Measurements from ENCODE around the gene FOXE1. TPM values are rescaled to one million over a fixed set of nuclear protein-coding genes. Genes with fewer than 3 reads are reported as not detected.

FOXE1 gene
- total and polyA plus RNA-seq, 2 of the 13 experiments (the other 11 are each of a cell fraction or from before 2014, with no cell fraction given): not detected

DNA sequence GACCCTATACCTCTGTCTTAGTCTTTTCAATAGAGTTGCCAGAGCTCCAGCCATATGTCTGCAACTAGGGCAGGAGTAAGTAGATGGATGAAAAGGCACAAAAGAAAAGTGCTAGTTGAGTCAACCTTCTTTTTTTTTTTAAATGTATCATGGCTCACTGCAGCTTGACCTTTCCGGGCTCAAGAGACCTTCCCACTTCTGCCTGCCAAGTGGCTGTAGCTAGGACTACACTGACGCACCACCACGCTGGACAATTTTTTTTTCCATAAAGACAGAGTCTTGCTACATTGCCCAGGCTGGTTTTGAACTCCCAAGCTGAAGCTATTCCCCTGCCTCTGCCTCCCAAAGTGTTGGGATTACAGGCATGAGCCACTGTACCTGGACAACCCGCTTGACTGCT is 27.3 kb downstream of the FOXE1 start:
- no peak for TF ChIP-seq MAZ (IDR thresholded peaks at IDR 0.05; ENCODE audit: borderline replicate concordance, low read depth, low read length)
- no peak for TF ChIP-seq MAZ (CRISPR knock-in tag; IDR thresholded peaks at IDR 0.05; ENCODE audit: low read depth)
- no peak for TF ChIP-seq MBNL3 (CRISPR knock-in tag; conservative IDR thresholded peaks at IDR 0.05)
- TF ChIP-seq ZNF562 (CRISPR knock-in tag; IDR thresholded peaks at IDR 0.05; ENCODE audit: borderline replicate concordance): no peak
- no peak for TF ChIP-seq U2AF2 (IDR thresholded peaks at IDR 0.05; ENCODE audit: low read depth, low read length)
- TF ChIP-seq, protein P1, sequence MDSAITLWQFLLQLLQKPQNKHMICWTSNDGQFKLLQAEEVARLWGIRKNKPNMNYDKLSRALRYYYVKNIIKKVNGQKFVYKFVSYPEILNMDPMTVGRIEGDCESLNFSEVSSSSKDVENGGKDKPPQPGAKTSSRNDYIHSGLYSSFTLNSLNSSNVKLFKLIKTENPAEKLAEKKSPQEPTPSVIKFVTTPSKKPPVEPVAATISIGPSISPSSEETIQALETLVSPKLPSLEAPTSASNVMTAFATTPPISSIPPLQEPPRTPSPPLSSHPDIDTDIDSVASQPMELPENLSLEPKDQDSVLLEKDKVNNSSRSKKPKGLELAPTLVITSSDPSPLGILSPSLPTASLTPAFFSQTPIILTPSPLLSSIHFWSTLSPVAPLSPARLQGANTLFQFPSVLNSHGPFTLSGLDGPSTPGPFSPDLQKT (CRISPR knock-in tag; IDR thresholded peaks at IDR 0.05; ENCODE audit: borderline replicate concordance): no peak
- TF ChIP-seq MLLT10 (CRISPR knock-in tag; IDR thresholded peaks at IDR 0.05): no peak
- TF ChIP-seq MIER2 (CRISPR knock-in tag; IDR thresholded peaks at IDR 0.05): no peak
- TF ChIP-seq, protein P2, sequence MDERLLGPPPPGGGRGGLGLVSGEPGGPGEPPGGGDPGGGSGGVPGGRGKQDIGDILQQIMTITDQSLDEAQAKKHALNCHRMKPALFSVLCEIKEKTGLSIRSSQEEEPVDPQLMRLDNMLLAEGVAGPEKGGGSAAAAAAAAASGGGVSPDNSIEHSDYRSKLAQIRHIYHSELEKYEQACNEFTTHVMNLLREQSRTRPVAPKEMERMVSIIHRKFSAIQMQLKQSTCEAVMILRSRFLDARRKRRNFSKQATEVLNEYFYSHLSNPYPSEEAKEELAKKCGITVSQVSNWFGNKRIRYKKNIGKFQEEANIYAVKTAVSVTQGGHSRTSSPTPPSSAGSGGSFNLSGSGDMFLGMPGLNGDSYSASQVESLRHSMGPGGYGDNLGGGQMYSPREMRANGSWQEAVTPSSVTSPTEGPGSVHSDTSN (CRISPR knock-in tag; IDR thresholded peaks at IDR 0.05): no peak
- no peak for TF ChIP-seq TBL1XR1 (IDR thresholded peaks at IDR 0.05; ENCODE audit: borderline replicate concordance, low read length, partially characterized antibody)
- no peak for TF ChIP-seq MED13 (CRISPR knock-in tag; IDR thresholded peaks at IDR 0.05)
- TF ChIP-seq GATAD2A (CRISPR knock-in tag; IDR thresholded peaks at IDR 0.05): no peak
- no peak for TF ChIP-seq ZNF549 (CRISPR knock-in tag; IDR thresholded peaks at IDR 0.05)
- no peak for TF ChIP-seq IKZF4 (CRISPR knock-in tag; IDR thresholded peaks at IDR 0.05; ENCODE audit: borderline replicate concordance, low read depth, not compliant biosample characterization)
- TF ChIP-seq RFX3 (CRISPR knock-in tag; IDR thresholded peaks at IDR 0.05): no peak
- TF ChIP-seq HCFC1 (IDR thresholded peaks at IDR 0.05; ENCODE audit: low read depth, low read length): no peak
- no peak for TF ChIP-seq ZNF382 (CRISPR knock-in tag; IDR thresholded peaks at IDR 0.05; ENCODE audit: borderline replicate concordance)
- peaks cover 15% of the 10 kb centered on the region for H3K4me1 ChIP-seq (ENCODE audit: insufficient read depth, low read length)
- no peak overlapping the region for H2AFZ ChIP-seq (ENCODE audit: low read length)
- no peaks in the 10 kb centered on the region for H3K79me2 ChIP-seq (ENCODE audit: insufficient read depth, low read length)
- H3K9ac ChIP-seq (ENCODE audit: insufficient read depth, low read depth, low read length): no peak overlapping the region
- DNase-seq (ENCODE audit: low spot score) (no peak), ATAC-seq (no peak), FAIRE-seq (no peak)
- BruUV-seq (replicated peaks): no TSS peak
- no peaks in the 10 kb centered on the region for H3K9me3 ChIP-seq (ENCODE audit: low read length)
- H3K4me3 ChIP-seq (replicated peaks in 1 of 3; ENCODE audit: insufficient read depth in 1 of 3, low read depth in 2 of 3, low read length in 3 of 3): no peak overlapping the region
- ChIA-PET CTCF (ENCODE audit: low intra/inter-chr PET ratio, low total read pairs) (no interaction called here), POLR2A (no interaction called here)
- 6% methylated on average over 4 of the region's 4 CpGs for WGBS (ENCODE audit: low lambda C conversion rate)
- no peak overlapping the region for H3K27ac ChIP-seq (ENCODE audit: extremely low read length, insufficient read depth, low read length)
- no peaks in the 10 kb centered on the region for H4K20me1 ChIP-seq (ENCODE audit: insufficient read depth, low read length)
- in situ Hi-C loops (cut with HindIII; ENCODE audit: extremely low pct_ligation_motif_present, low pct_unique_long_range_greater_than_20kb) (no loop called here), intact Hi-C loops (cut with micrococcal nuclease; ENCODE audit: unreplicated experiment) (no loop called here)
- H3K4me2 ChIP-seq (ENCODE audit: low read depth, low read length): no peak overlapping the region
- no peaks in the 10 kb centered on the region for H3K36me3 ChIP-seq (replicated peaks in 1 of 2; ENCODE audit: control insufficient read depth in 1 of 2, insufficient read depth in 2 of 2, low read length in 2 of 2)
- no peaks in the 10 kb centered on the region for H3K27me3 ChIP-seq (ENCODE audit: control insufficient read depth in 1 of 2, insufficient read depth in 2 of 2, low read length in 2 of 2)
